HL-60 (cell line): ENCODE data around the gene GP2.

ENCODE experiments used
- DNase-seq, 2 experiments: peaks; one replicate each; pipeline ENCODE4 v3.0.0-alpha.2; 2010 to 2020; ENCODE audit warnings: low read depth in 1 of 2, low spot score in 1 of 2
- H3K27ac ChIP-seq: fragments of 250-450 bp; sonication (Bioruptor Pico); replicated peaks from 2 replicates; pipeline ENCODE4 v1.5.1; 2020; ENCODE audit warnings: mild to moderate bottlenecking, moderate library complexity
- H3K27me3 ChIP-seq: fragments of 250-450 bp; sonication (Bioruptor Pico); 2 replicates; pipeline ENCODE4 v1.5.1; 2021; ENCODE audit warnings: mild to moderate bottlenecking, moderate library complexity; ENCODE audit not compliant: insufficient read depth, poor library complexity, severe bottlenecking
- H3K4me3 ChIP-seq: replicated peaks from 2 replicates; pipeline ENCODE4 v1.5.1; 2011; ENCODE audit warnings: mild to moderate bottlenecking, control low read depth, low read length; ENCODE audit not compliant: insufficient read depth
- GABPA ChIP-seq: IDR thresholded peaks from 2 replicates; pipeline ENCODE4 v1.6.1; 2012; ENCODE audit warnings: low read depth
- POLR2AphosphoS5 ChIP-seq: IDR thresholded peaks from 2 replicates; pipeline ENCODE4 v1.6.1; 2012; ENCODE audit warnings: low read depth
- SPI1 ChIP-seq: IDR thresholded peaks from 2 replicates; pipeline ENCODE4 v1.6.1; 2012; ENCODE audit warnings: low read depth, mild to moderate bottlenecking, borderline replicate concordance
- TF ChIP-seq, protein P1 (sequence below): IDR thresholded peaks from one replicate; pipeline ENCODE4 v1.5.1; 2011; ENCODE audit warnings: low read length, control low read depth, inconsistent platforms; ENCODE audit not compliant: insufficient read depth
- TF ChIP-seq, protein P2 (sequence below): IDR thresholded peaks from 2 replicates; pipeline ENCODE4 v1.6.1; 2012; ENCODE audit warnings: low read depth; ENCODE audit not compliant: insufficient replicate concordance

The GP2 gene

GRCh38 chr16:20347666-20348364 is 20.5 kb upstream of the GP2 start:
- no peak overlapping the region for H3K27ac ChIP-seq
- no peak for DNase-seq
- H3K27me3 ChIP-seq, result no peaks in the 10 kb centered on the region
- TF ChIP-seq, protein P1, sequence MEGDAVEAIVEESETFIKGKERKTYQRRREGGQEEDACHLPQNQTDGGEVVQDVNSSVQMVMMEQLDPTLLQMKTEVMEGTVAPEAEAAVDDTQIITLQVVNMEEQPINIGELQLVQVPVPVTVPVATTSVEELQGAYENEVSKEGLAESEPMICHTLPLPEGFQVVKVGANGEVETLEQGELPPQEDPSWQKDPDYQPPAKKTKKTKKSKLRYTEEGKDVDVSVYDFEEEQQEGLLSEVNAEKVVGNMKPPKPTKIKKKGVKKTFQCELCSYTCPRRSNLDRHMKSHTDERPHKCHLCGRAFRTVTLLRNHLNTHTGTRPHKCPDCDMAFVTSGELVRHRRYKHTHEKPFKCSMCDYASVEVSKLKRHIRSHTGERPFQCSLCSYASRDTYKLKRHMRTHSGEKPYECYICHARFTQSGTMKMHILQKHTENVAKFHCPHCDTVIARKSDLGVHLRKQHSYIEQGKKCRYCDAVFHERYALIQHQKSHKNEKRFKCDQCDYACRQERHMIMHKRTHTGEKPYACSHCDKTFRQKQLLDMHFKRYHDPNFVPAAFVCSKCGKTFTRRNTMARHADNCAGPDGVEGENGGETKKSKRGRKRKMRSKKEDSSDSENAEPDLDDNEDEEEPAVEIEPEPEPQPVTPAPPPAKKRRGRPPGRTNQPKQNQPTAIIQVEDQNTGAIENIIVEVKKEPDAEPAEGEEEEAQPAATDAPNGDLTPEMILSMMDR, result no peak
- TF ChIP-seq GABPA (no peak), SPI1 (no peak), POLR2AphosphoS5 (no peak)
- TF ChIP-seq, protein P2, sequence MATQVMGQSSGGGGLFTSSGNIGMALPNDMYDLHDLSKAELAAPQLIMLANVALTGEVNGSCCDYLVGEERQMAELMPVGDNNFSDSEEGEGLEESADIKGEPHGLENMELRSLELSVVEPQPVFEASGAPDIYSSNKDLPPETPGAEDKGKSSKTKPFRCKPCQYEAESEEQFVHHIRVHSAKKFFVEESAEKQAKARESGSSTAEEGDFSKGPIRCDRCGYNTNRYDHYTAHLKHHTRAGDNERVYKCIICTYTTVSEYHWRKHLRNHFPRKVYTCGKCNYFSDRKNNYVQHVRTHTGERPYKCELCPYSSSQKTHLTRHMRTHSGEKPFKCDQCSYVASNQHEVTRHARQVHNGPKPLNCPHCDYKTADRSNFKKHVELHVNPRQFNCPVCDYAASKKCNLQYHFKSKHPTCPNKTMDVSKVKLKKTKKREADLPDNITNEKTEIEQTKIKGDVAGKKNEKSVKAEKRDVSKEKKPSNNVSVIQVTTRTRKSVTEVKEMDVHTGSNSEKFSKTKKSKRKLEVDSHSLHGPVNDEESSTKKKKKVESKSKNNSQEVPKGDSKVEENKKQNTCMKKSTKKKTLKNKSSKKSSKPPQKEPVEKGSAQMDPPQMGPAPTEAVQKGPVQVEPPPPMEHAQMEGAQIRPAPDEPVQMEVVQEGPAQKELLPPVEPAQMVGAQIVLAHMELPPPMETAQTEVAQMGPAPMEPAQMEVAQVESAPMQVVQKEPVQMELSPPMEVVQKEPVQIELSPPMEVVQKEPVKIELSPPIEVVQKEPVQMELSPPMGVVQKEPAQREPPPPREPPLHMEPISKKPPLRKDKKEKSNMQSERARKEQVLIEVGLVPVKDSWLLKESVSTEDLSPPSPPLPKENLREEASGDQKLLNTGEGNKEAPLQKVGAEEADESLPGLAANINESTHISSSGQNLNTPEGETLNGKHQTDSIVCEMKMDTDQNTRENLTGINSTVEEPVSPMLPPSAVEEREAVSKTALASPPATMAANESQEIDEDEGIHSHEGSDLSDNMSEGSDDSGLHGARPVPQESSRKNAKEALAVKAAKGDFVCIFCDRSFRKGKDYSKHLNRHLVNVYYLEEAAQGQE, result no peak
- H3K4me3 ChIP-seq, result no peak overlapping the region

DNA sequence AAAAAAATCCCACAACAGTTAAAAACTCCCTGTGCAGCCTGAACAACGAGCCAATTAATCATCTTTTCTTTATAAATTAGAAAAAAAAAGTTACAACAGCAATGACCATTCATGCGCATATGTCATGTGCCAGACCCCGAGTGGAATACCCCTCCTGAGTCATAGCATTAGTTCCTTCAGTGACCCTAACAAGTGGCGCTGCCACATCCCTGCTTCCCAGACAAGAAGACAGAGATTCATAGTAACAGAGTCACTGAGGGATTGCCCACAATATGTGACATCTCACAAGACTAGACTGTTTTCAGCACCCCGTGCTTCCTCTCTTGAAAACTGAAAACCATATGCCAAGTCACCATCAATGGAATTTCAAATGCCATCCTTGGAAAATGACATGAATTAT is 17.3 kb upstream of the GP2 start:
- no peaks in the 10 kb centered on the region for H3K27me3 ChIP-seq
- DNase-seq, result no peak
- TF ChIP-seq POLR2AphosphoS5 (no peak), GABPA (no peak), SPI1 (no peak)
- TF ChIP-seq, protein P1, result no peak
- TF ChIP-seq, protein P2, result no peak
- no peak overlapping the region for H3K4me3 ChIP-seq
- H3K27ac ChIP-seq, result no peak overlapping the region

DNA sequence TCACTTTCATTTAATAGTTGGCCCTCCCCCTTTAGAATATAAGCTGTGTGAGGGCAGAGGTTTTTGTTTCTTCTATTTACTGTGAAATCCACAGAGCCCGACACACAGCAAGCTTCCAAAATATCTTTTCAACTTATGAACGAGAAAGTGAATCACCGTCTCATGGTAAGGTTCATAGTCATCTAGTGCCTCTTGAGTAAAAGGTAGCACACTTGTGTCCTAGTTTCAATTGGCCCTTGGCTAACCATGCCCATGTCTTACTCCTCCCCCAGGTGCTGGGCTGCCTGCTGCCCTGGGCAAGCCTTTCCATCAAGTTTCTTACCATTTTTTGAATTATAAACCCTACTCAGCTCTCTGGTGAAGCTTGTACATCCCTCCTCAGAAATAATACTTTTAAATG is 12.4 kb upstream of the GP2 start:
- Histone ChIP-seq H3K27ac (no peak overlapping the region), H3K27me3 (no peaks in the 10 kb centered on the region), H3K4me3 (no peak overlapping the region)
- TF ChIP-seq, protein P2, result no peak
- TF ChIP-seq, protein P1, result no peak
- TF ChIP-seq POLR2AphosphoS5 (no peak), SPI1 (no peak), GABPA (no peak)
- DNase-seq, result no peak
